GM20431 (cell line): ENCODE measurements around the gene HOXB3.

Source experiments
- in situ Hi-C: fragments of 300-500 bp; cut with MseI, MboI; formaldehyde crosslinking; loops from one replicate; pipeline ENCODE4 v1.15.0; 2020; ENCODE audit warnings: low sequenced_read_pairs; ENCODE audit not compliant: unreplicated experiment

The HOXB3 gene

DNA sequence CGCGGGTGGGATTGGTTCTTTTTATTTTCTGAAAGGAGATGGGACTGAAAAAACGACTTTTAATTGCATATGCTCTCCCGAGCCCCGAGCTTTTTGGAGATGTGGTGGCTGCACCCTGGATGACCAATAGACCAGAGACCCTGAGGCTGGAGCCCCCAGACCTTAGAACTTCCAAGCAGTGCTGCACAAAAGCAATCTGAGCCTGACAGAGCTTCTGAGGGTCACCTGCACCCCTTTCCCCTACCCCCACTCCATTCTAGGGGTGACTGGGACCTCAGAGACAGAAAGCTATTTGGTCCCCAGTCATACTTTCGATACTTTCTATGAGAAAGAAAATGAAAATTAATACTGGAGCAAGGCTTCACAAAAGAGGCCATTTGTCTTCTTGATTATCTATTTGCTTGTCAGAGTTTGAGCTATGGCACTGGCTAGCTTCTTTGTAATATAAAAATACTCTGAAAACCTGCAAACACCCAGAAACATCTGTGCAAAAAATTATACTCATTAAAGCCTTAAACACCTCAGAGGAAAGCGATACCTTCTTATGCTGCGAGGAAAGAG is 15.5 kb downstream of the HOXB3 start:
- in situ Hi-C loops: no loop called here

GRCh38 chr17:48571826-48572417 is 18.1 kb downstream of the HOXB3 start:
- in situ Hi-C loops: no loop called here

DNA sequence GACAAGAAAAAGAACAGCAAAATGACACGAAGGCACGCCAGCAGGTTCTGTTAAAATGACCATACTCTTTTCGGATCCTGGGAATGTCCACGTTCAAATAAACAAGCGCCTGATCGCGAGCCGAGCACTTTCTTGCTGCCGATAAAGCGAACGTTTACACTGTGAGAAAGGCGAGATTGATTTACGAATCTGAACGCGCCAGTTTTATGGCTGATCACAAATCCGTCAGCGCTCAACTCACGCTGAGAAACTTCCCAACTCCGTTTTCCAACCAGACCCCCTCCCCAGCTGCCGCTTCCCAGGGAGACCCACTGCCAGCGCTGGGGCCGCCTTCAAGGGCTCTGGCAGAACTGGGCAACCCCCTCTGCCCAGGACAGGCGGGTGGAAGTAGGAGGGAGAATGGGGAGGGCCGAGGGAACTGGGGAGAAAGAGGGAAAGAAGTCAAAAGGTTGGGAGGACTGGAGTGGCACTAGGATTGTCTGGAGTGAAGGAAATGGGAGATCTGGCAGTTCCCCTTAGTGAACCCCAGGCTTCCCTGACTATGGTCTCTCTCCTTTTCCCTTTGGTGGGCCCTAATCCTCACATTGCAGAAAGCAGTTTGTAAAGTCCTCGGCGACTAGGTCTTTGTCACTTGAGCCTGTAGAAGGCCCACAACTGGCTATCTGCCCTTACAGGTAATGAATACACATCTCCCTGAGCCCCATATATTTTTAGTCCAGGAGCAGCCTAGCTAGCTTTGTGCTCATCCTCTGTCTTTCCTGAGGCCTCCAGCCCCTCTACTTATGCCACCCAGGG is 18.8 kb downstream of the HOXB3 start:
- in situ Hi-C loops: no loop called here

- in situ Hi-C loops: no loop called here
These were observed 19.6 kb downstream of the HOXB3 start for GRCh38 chr17:48570325-48571023.

GRCh38 chr17:48569674-48570324 is 20.2 kb downstream of the HOXB3 start:
- in situ Hi-C loops: no loop called here

DNA sequence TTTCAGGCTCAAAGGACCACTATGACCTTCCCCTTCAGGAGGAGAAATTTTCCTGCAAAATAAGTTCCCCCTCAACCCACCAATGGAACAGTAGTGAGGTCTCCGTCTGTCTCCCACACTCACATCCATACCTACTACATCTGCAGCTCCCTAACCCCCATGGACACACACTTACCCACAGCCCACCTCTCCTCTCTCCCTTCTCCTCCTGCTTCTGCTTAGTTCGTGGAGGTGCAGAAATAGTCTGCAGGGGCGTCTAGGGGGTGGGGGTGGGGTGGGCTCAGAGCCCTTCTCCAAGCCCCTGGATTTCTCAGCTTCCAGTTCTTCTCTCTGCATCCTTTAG is 20.8 kb downstream of the HOXB3 start:
- in situ Hi-C loops: no loop called here

- in situ Hi-C loops: no loop called here
These were observed 21.4 kb downstream of the HOXB3 start for GRCh38 chr17:48568499-48569239.

DNA sequence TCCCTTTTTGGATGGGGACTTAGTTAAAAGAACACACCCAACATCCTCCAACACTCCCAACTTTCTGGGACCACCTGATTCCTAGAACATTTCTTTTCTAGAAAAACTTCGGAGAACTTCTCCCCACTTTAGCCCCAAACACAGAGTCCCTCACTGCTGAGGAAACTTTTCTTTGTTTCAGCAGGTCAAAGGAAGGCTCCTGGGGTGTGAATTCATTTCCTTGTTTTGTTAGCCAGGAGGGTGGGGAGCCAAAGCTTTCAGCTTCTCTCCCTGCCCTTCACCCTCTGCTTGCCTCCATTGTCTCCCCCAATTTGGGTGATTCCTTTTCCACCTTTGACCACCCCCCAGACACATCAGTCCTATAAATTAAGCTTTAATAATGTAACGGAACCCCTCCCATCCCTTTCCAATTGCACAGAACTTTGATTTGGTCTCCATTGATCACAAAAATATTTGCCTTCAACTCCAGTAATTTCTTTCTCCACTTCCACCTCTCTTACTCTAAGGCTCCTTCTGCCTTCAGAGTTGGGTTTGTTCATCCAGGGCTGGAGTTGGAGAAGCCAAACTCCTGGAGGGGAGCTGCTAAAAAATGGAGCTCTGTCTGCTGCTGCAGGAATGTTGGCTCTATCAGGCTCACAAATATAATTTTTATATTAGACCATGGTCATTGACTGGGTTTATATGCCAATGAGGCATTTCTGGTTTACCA is 22.2 kb downstream of the HOXB3 start:
- in situ Hi-C loops: no loop called here

DNA sequence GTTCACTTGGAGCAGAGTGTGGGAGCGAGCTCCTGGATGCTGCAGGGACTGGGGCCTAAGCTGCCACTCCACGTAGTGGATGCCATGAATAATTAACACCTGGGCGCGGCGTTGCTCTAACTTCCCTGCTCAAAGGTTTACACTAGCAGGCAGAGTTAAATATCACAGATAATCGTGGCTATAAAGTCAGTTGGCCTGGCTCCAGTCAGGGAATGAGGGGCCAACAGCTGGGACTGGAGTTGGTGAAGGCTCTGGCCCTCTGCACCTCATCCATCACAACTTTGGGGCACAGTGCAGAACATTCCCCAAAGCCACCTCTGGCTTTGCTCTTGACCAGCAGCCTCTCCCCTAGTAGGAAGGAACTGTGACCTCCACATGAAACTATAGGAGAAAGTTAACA is 22.8 kb downstream of the HOXB3 start:
- in situ Hi-C loops: no loop called here

DNA sequence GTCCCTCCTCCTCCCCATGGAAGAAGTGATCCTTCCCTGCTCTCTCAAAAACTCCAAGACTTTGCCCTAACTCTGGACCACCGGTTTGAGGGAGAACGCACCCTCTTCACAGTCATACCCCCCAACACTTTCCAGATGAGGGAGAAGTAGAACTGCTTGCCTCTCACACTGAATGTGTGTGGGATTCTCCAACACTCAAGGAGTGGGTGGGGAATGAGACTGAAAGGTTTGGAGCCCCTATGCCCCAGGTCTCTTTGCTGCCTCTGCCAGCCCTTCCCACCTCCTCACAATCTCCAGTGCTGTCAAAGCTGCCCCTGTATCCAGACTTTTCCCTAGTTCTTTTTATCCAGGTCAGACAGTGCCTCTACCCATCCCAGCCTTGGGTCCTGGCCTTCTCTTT is 23.3 kb downstream of the HOXB3 start:
- in situ Hi-C loops: no loop called here

- in situ Hi-C loops: no loop called here
These were observed 23.9 kb downstream of the HOXB3 start for GRCh38 chr17:48565925-48566710.

- in situ Hi-C loops: no loop called here
These were observed 25.0 kb downstream of the HOXB3 start for GRCh38 chr17:48565022-48565554.

DNA sequence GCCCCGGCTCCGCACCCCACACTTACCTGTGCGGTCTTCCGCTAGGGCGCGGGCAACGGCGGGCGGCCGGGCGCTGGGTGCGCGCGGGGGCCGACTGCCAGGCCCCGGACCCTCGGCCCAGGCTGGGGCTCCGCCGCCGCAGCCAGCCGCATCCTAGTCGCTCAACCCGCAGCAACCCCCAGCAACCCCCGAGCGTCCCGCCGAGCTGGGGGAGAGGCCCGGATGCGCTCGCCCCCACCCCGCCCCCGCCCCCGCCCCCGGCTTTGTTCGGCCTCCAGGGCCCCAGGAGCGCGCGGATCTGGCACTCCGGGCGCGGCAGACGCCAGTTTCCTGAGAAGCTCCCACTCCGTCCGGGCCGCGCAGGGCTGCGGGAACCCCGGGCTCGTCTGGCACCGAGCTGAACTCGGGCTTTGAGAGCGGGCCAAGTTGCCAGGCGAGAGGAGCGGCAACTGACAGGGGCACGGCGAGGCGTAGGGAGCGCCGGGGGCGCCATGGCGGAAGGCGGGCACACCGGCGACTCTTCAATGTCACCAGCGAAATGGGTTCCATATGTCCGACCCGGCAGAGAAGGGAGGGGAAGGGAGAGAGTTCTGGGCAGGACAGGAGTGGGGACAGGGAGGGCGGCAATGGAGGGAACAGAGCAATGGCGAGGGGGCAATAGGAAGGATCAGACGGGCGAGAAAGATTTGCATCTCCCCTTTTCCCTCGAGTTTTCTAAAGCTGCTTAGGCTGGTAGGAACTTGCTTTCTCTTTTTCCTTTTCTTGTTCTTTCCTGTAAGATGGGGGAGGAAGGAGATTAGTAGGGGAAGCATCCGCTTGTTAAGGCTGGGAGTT is 25.6 kb downstream of the HOXB3 start:
- in situ Hi-C loops: no loop called here

DNA sequence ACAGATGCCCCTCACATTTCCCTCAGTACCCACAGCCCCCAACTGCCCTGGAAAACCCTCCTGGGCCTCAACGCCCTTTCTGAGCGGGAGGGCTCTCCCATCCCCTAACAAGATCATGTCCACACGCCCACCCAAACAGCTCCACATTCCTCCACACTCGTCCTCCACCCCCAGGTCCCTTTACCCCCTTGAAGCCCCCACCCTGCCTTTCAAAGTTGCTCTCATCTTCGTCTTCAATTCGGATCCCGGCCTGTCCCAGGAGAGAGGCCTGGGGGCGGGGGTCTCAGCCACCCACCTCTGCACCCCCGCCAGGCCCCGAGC is 26.2 kb downstream of the HOXB3 start:
- in situ Hi-C loops: no loop called here

GRCh38 chr17:48563385-48563838 is 26.6 kb downstream of the HOXB3 start:
- in situ Hi-C loops: no loop called here

GRCh38 chr17:48562934-48563333 is 27.1 kb downstream of the HOXB3 start:
- in situ Hi-C loops: no loop called here
